Fibroblast of skin of right biceps (primary cell): ENCODE measurements around the gene DRGX.

Experiments used
- DNase-seq: peaks from one replicate; pipeline ENCODE4 v3.0.0-alpha.2; 2013

DRGX gene

DNA sequence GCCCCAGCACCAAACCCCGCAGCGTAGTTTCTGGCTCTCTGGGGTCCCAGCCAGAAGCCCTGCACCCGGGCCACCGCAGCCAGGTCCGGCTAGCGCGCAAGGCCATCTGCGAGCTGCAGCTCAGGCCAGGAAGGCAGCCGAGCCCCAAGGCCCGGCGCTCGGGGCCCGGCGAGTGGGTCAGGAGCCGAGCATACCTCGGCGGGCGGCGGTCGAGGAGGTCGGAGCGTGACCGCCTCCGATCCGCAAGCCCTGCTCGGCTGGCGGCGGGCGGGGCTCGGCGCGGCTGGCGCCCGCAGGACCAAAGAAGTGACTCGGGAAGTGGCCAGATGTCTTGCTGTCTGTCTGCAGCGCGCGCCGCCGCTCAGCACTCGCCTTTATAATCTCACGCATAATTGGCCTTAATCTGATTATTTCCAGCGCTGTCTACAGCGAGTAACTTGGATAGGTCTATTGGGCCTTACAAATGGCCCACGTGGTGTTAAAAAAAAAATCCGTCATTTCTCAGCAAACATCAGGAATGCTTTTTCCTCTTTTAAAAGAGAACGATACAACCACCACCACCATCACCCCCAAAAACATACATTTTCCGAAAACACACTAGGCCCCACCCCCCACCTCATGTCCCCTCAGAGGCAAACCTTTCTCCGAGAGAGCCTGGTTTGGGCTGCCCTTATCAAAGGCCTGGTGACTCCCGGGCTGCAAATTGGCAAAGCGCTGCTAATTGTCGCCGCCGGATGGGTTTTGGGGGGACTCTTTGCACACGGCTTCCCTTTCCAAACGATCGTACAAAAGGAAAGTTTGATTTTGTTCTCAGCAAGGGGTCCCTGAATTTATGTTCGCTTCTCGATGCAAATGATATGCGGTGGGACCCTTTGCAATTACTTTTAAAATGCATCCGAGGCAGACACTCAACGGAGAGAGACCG, at the start of gene DRGX:
Gene DRGX, minus strand, starts transcription at position 349 of the 925 bp plus-strand sequence. CDS start 649 bp downstream, outside the sequence.
- no peak for DNase-seq

DNA sequence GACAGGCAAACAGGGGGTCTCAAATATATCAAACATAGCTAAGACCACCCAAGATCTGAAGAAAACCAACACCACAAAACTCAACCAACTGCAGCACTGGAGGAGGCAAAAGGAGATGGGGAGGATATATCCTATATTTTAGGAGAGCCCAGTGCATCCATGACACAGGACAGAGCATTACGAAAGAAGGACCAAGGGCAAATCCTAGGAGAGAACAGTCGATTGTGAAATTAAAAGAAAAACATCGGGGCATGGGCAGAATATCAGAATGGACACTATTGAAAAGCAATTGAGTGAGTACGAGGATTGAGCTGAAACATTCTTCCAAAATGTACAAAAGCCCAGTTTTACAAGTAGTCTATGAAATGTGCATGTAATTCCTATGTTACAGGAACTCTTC, 48.5 kb upstream of the DRGX start:
- no peak for DNase-seq

DNA sequence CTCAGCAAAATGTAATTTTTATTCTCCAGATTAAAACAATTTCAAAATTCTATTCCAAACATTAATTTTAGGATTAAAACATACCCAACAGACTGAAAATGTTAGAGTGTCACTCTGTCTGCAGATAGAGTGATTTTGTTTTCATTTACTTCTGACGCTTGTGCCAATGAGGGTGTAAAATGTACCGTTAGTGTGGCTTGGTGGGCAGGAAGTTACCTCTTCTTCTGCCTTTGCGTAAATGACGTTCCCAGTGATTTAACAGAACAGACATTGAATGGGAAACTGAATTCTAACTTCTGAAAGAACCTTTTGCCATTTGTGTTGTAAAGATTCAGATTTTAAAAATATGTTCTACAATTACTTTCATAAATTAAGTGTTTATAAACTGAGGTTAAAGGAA, 47.0 kb upstream of the DRGX start:
- no peak for DNase-seq

DNA sequence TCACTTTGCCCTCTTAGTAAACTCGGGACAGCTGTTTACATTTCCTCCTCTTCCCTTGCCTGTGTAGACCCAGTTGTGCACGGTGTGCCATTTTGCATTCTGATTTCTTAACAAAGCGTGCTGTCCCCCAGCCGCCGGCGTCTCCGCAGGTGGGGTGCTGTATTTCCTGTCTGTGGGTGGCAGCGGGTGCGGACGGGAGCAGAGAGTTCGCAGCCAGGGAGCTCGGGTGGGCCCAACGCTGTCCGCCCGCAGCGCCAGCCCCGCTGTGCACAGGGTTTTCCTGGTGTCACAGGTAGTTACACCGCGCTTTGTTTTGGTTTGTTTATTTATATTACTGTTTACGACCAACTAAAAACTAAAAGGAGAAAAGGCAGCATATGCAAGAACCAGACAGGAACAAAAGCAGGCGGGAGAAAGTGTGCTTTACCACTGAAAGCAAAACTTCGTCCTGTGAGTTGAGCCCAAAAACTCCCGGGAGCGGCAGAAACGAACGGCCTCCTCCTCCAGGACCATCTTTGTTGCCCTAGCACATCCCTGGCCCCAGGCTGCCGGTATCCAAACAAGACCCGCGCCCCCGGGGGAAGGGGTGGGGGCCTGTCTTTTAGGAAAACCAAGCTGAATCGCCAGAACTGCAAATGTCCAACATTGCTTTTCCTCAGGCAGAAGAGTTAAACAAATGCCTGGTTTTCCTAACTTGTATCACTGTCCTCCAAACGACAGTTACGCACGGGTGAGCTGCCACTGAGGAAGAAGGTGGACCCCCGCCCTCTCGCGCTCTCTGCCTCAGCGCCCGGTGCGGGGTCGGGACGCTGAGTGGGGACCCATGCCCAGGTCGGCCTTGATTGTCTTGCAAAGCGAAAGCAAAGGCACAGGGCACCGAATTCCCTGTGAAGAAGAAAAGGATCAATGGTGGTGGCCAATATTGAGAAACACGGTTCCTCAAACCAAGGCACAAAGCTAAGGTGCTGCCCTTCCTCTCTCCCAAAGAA, 45.9 kb upstream of the DRGX start:
- no peak for DNase-seq

DNA sequence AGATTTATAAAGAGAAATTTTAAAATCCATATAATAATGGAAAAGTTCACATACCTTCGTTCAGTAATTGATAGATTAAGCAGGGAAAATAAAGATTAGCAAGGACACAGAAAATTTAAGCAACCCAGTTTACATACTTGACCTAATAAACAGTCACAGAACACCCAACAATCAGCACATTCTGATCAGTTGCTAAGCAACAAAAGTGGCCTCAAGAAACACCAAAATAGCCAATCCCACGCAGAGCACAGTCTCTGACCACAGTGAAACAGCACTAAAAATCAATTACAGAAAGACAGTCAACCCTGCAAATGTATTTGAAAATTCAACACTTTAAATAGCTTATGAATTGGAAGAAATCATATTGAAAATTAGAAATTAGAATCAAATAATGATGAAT, 39.3 kb upstream of the DRGX start:
- no peak for DNase-seq

DNA sequence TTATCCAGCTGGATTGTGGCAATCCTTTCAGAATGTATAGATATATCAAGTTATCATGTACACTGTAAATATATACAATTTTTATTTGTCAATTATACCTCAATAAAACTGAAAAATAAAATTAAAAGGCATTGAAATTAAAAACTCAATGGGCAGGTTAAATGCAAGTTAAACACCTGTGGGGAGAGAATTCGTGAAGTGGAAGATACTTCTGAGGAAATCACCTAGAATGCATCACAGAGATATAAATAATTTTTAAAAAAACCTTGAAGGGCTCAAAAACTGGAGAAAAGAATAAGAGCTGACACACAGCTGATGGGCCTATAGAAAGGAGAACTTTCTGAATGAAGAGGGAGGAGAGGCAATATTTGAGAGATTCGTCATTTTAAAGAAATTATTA, 37.2 kb upstream of the DRGX start:
- DNase-seq = no peak

DNA sequence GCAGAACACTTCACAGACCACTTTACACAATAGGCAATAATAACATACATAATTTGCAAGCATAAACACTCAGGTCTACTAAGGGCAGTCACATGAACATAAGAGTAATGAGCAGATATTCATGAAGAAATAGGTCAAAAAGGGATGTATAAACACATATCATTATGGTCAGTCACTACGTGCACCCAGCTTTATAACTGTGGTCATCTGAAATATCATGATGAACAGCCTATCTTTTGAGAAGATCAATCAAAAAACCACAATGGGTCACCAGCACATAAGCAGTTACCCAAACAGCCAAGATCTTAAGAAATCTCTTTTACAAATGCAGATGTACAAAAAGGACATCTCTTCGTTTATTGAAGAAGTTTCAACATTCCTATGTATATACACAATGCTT, 35.5 kb upstream of the DRGX start:
- no peak for DNase-seq

DNA sequence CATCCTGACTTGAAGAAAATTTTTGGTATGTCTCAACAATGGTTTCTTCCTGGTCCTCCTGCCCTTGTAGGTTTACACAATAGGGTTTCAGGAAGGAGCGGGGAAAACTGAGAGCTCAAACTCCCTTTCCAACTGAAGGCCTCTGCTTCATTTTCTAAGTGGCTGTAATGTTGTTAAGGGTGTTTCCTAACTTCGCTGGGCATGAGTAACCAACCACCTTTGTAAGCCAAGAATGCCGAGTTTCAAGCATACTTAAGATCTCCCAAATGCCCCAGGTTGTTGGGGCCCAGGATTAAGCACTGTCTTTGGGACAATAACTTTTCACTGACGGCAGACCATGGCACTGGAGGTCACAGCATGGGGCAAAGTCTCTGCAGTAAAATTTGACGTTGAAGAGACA, 33.6 kb upstream of the DRGX start:
- no peak for DNase-seq

DNA sequence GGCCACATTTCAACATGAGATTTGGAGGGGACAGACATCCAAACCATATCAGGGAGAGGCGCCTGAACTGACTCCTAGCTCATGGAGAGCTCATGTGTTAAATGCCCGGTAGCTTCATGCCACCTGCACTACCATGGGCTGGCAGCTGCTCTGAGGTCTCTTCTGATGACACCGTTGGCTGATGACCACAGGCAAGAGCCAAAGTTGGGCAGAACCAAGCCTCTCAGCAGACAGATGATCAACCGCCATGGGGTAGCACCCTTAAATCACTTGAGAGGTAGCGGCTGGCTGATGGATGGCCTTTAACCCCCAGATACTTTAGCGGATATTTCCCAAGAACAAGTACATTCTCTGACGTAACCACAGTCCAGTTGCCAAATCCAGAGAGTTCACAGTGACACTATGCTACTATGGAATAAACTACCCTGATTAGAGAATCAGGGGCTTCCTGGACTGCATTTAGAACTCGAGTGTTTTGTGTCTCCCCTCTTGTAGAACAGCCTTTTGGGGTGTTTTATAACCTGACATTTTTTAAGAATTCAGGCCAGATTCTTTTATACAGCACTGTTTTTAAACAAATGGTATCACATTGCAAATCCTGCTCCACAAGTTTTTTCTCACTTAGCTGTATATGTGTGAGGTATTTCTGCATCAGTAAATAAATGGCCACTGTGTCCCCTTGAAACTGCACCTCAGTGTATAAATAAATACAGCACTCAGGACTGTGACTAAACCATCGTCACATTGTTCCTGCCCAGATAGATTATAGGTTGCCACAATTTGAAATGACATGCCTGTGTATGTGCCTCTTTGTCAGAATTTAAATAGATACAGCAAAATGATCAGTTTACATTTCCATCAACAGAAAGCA, 30.8 kb upstream of the DRGX start:
- no peak for DNase-seq

DNA sequence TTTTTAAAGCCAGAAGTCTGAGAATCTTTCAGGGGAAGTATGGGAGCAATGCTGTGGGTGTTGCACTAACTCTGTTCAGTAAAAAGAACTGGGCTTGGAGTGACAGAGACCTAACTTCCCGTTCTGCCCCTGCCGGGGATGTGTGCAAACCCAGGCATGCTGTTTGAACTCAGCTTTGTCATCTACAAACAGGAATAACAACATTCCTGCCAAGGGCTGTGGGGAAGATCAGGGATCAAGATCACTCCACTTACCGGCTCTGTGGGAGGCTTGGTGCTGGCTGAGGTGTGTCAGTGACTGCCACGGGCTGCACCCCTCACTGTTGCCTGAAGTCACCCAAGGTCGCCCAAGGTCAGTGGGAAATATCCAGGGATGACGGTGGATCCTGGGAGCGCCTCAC, 23.1 kb upstream of the DRGX start:
- no peak for DNase-seq

DNA sequence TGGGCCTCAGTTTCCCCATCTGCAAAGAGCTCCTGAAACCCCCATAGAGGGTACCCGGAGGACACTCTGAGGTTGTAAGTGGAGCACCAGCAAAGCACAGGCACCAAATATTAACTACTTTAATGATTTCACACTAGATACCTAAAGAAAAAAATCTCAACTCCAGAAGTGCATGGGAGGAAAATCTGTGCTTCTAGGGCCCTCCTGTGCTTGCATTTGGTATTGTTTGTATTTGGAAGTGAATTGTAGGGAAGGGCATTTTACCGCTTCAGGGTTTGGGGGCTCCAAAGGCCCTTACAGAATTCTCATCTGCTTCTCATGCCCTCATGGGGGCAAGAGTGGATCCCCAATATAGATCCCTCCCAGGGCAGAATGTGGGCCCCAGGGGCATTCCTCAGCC, 22.4 kb upstream of the DRGX start:
- DNase-seq = no peak

DNA sequence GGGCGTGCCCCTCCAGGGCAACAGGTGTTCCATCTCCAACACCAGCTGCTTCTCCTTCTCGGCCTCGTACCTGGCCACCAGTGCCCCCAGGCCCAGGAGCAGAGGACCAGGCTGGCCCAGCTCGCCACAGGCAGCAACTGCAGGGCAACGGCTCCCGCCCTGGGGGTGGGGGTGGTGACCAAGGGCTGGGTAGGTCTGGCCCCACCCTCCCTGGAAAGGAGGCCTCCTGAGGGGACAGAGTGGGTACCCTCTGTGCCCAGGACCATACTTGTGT, 22.1 kb upstream of the DRGX start:
- DNase-seq = no peak

DNA sequence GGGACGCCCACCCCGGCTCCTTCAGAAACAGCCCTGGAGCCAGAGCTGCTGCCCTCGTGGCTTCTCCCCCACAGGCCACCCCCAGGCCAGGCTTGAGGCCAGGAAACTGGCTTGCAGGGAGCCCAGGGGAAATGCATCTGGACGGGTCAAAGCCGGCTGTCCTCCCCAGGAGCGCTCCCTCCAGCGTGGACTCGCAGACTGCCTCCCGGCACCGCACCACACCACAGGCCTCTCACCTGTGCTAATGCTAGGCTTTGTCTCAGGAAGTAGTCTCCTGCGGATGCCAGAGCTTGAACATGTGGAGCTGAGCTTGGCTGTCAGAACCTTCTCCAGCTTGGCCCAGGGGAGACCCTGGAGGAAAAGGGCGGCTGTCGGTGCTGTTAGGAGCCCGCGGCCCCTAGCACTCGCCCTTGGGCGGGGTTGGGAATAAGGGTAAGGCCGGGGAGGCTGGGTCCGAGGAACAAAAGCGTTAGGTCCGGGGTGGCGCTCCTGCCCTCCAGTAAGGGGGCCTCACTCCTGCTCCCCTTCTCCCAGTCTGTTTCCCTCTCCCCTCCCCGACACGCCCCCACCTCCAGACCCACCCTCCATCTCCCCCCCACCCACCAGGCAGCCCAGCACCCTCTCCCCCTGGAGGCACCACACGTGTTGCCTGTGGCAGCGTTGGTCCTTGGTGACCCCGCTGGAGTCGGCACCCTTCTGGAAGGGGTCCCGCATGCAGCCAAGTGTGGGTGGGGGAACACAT, 21.6 kb upstream of the DRGX start:
- DNase-seq = no peak

DNA sequence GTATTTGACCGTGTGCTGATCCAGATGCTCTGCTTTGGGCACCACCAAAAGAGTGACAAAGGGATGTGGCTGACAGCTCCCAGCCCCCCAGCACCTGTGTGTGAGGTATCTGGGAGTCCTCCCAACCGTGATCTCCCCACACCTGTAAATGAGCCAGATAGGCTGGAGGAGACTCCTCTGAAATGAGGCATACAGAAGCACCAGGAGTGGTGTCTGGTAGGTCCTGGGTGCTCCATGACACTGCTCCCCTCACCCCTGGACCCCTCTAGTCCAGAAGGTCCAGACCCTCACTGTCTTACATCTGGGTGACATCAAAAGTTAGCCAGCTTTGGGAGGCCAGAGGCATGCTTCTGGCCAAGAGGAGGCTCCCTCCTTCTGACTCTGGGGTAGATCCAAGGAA, 20.0 kb upstream of the DRGX start:
- no peak for DNase-seq

DNA sequence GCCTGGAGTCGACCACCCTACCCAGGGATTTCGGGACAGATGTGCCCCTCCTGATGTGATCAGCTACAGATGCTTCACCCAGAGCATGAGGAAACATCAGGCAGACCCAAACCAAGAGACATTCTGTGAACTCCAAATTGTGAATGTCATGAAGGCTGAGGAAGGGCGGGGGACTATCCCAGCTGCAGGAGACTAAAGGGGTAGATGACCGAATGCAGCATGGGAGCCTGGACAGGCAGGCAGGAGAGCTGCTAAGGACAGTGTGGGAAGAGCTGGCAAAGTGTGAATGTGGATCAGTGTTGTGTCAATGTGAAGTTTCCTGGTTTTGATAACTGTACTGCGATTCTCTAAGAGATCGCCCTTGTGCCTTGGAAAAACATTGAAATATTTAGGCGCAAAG, 19.2 kb upstream of the DRGX start:
- DNase-seq = no peak

DNA sequence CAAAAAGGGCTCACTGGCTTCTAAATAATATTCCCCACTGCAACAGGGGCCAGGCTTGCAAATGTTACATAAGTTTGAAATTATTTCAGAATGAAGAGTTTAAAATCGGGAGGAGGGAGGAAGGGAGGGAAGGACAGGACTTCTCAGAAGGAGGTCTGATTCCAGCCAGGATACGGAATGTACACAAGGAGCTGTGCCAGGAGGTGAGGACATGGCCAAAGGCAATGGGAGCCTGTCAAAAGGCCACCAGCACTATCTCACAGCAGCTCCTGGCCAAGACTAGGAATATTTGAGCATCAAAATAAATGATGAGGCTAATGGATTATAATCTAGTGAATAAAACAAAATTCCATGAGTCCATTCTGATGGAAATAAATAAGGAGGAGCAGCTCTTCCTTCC, 18.6 kb upstream of the DRGX start:
- DNase-seq = no peak

DNA sequence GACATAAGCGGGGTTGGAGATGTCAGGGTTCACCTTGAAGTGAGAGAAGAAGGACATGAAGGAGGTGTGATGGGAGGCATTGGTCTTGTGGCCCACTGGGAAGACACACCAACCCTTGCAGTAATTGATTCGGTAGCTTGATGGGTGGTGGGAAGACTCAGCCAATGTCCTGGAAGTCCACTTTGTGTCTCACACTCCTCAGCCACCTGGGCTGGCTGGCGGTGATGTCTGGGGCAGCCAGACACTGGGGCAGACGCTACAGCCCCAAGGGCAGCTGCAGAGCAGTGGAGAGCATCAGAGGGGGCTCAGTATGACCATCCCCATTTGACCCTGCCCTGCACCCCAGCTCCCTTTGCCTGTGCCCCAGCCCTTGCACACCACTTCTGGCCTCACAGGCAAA, 16.7 kb upstream of the DRGX start:
- no peak for DNase-seq

DNA sequence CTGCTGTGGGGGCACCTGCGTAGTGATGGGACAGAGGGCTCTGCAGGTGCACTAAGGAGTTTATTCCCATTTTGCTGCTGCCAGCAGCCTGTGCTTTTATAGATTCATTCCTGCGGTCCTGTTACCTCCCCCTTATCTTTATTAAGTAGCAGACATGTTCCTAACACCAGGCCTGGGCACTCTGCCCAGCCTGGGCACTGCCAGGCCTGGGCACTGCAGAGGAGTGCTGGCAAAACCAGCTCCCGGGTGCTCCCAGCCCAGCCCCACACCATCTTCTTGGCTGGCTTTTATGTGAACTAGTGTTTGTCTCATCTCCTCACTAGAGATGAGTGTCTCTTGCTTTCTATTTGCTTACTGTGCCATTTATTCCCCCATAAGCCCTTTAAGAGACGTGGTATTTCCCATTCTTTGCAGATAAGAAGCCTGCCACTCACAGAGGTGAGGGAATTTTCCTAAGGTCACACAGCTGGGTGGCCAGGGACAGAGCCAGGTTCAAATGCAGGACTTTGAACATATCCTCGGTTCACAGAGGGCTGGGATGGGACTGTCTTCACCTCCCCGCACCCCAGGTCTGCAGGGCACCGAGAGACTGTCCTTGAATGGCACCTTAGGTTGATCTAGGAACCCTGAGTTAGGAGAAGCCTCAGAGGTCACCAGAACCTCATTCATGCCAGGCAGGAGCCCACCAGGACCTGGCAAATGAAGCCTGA, 14.6 kb upstream of the DRGX start:
- no peak for DNase-seq

DNA sequence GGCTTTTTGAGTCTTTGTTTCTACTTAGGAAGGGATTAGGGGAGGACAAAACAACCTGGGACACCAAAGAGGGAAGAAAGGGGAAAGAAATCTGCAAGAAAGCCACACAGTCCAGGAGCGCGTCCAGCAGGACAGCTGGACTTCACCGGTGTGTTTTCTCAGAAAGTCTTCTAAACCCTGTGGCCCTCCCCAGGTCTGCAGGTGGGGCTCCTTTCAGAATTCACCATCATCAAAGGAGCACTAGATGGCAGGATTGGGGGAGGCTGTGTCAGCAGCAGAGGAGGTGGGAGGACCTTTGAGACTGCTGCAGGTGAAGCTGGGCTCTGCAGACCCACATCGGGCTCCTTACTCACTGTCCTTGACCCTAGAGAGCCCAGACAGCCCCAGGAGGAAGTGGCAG, 13.9 kb upstream of the DRGX start:
- no peak for DNase-seq

DNA sequence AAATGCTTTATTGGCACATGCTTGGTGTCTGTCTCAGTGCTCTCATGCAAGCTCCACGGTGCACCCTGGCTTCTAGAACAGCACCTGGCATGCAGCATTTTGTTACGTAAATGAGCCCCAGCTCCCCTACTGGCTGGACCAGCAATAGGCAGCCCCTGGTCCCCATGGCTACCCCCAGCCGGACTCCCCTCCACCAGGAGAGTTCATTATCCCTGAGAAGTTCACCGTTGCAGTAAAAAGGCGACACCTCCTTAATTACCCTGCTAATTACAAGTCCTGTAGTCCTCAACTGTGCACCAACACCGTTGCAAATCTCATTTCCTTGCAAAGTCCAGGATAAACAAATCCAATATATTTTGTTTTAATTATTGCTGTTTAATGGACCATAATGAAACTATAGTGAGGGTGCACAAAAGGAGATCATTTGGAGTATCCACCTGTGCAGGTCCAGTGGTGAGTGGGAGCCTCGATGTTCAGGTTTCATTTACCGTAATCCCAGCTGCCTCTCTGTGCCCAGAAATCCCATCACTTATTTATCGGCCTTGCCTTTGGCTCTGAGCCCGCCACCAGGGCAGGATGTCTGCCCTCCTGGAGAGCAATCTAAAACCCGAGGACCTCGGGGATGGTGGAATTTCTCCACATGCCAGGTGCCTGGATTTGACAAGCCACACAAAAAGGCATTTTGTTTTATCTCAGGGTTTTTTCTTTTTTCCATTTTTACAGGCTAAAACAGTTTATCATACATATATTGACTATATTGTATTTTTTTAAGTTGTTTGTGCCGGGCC, 12.8 kb upstream of the DRGX start:
- no peak for DNase-seq
